ENCODE measurements around the gene PRPF8.

DNA sequence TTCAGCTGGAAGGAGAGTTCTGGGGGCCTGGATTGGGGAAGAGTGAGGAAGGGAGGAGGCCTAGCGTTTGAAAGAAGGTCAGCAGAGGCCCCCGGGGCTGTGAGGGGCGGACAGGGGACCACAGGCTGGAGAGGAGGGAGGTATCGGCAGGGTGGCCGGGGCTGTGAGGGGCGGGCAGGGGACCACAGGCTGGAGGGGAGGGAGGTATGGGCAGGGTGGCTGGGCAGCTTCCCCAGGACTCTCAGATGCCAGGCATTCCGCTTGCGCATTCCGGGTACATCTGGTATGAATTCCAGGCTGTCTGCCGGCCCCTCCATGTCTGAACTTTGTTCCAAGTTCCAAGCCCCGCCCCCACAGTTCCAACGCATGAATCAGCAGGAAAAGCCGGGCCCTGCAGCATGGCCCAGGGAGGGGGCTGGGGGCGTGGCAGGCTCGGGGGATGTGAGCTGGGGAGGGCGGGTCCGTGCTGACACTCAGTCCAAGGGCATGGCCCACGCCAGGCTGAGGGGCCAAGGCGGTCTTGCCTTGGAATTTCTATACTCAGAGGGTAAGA lies 29.8 kb upstream of the PRPF8 start:
- TF ChIP-seq, protein P1, sequence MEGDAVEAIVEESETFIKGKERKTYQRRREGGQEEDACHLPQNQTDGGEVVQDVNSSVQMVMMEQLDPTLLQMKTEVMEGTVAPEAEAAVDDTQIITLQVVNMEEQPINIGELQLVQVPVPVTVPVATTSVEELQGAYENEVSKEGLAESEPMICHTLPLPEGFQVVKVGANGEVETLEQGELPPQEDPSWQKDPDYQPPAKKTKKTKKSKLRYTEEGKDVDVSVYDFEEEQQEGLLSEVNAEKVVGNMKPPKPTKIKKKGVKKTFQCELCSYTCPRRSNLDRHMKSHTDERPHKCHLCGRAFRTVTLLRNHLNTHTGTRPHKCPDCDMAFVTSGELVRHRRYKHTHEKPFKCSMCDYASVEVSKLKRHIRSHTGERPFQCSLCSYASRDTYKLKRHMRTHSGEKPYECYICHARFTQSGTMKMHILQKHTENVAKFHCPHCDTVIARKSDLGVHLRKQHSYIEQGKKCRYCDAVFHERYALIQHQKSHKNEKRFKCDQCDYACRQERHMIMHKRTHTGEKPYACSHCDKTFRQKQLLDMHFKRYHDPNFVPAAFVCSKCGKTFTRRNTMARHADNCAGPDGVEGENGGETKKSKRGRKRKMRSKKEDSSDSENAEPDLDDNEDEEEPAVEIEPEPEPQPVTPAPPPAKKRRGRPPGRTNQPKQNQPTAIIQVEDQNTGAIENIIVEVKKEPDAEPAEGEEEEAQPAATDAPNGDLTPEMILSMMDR (IDR thresholded peaks at IDR 0.05; ENCODE audit: insufficient read depth, low read depth, low read length) = no peak
- no peak for TF ChIP-seq EZH2 (IDR thresholded peaks at IDR 0.05; ENCODE audit: insufficient read depth, low read length)

All from astrocyte (in vitro differentiated cells and primary cell).